HepG2 (cell line): ENCODE results near the gene C20orf144. TPM values are rescaled to one million over a fixed set of nuclear protein-coding genes. Genes with fewer than 3 reads are reported as not detected.

Source experiments
- ADNP ChIP-seq: sonication (generic); formaldehyde crosslinking; IDR thresholded peaks from 2 replicates; pipeline ENCODE4 v1.4.0; 2020; ENCODE audit warnings: missing genetic modification reagents
- ARNT2 ChIP-seq: sonication (generic); formaldehyde crosslinking; IDR thresholded peaks from 2 replicates; pipeline ENCODE4 v1.8.0; 2022; ENCODE audit warnings: mild to moderate bottlenecking, low read depth, missing genetic modification reagents, moderate library complexity
- BCL6 ChIP-seq: IDR thresholded peaks from 2 replicates; pipeline ENCODE4 v1.6.1; 2016; ENCODE audit warnings: missing genetic modification reagents, missing compliant biosample characterization
- HIVEP1 ChIP-seq: sonication (generic); formaldehyde crosslinking; IDR thresholded peaks from 2 replicates; pipeline ENCODE4 v1.4.0; 2020; ENCODE audit warnings: mild to moderate bottlenecking, missing genetic modification reagents
- HMGXB4 ChIP-seq, 2 experiments: sonication (generic) in 1 of 2; formaldehyde crosslinking in 1 of 2; IDR thresholded peaks; 2 replicates each; pipeline versions ENCODE4 v1.4.0 to v1.6.1; 2018 to 2020; ENCODE audit warnings: missing genetic modification reagents in 2 of 2, borderline replicate concordance in 1 of 2, low read depth in 1 of 2, mild to moderate bottlenecking in 1 of 2, missing biosample characterization in 1 of 2
- JDP2 ChIP-seq: sonication (generic); formaldehyde crosslinking; IDR thresholded peaks from 2 replicates; pipeline ENCODE4 v1.8.1; 2022; ENCODE audit warnings: missing genetic modification reagents, borderline replicate concordance
- MEF2D ChIP-seq: sonication (generic); formaldehyde crosslinking; IDR thresholded peaks from 2 replicates; pipeline ENCODE4 v1.5.1; 2020; ENCODE audit warnings: mild to moderate bottlenecking, missing genetic modification reagents
- SALL2 ChIP-seq: sonication (generic); formaldehyde crosslinking; IDR thresholded peaks from 2 replicates; pipeline ENCODE4 v1.8.1; 2023; ENCODE audit warnings: mild to moderate bottlenecking, missing genetic modification reagents, inconsistent platforms
- ZC3H13 ChIP-seq: sonication (generic); formaldehyde crosslinking; IDR thresholded peaks from 2 replicates; pipeline ENCODE4 v1.8.1; 2023; ENCODE audit warnings: mild to moderate bottlenecking, missing genetic modification reagents, moderate library complexity
- ZFP37 ChIP-seq: sonication (generic); formaldehyde crosslinking; IDR thresholded peaks from 2 replicates; pipeline ENCODE4 v1.4.0; 2020; ENCODE audit warnings: missing genetic modification reagents, borderline replicate concordance
- ZNF282 ChIP-seq: fragments of 450-650 bp; IDR thresholded peaks from 2 replicates; pipeline ENCODE4 v1.6.1; 2018; ENCODE audit not compliant: partially characterized antibody
- ZNF574 ChIP-seq: sonication (generic); formaldehyde crosslinking; IDR thresholded peaks from 2 replicates; pipeline ENCODE4 v1.4.0; 2020; ENCODE audit warnings: missing genetic modification reagents
- ZNF761 ChIP-seq: sonication (generic); formaldehyde crosslinking; conservative IDR thresholded peaks from 2 replicates; pipeline ENCODE4 v1.4.0; 2020; ENCODE audit warnings: mild to moderate bottlenecking, missing genetic modification reagents
- polyA plus RNA-seq, 8 experiments: library from polyadenylated mRNA; depleted of rRNA in 3 of 8; stranded (reverse) in 7 of 8; unstranded in 1 of 8; fragments of >200 nt; fragmentation: Illumina TruSeq in 4 of 8; extraction: Trizol in 4 of 8; gene quantifications; 2 replicates each; pipeline versions ENCODE4 v1.2.1 to v1.2.3, GENCODE V29; 2011 to 2016; ENCODE audit warnings: low read depth in 4 of 8, missing spikeins in 1 of 8, mixed read lengths in 1 of 8; ENCODE audit not compliant: insufficient read depth in 1 of 8
- total RNA-seq, 5 experiments: library from RNA; depleted of rRNA; stranded (reverse); fragments of >200 nt; fragmentation: Illumina TruSeq; extraction: Trizol; gene quantifications; 2 replicates each; pipeline ENCODE4 v1.2.3, GENCODE V29; 2016; ENCODE audit warnings: low read depth in 1 of 5
- TF ChIP-seq, protein P1 (sequence below): sonication (generic); formaldehyde crosslinking; IDR thresholded peaks from 2 replicates; pipeline ENCODE4 v1.5.1; 2020; ENCODE audit warnings: mild to moderate bottlenecking, missing genetic modification reagents
- TF ChIP-seq, protein P2 (sequence below): fragments of 450-650 bp; IDR thresholded peaks from 2 replicates; pipeline ENCODE4 v1.6.1; 2017
- TF ChIP-seq, protein P3 (sequence below): sonication (generic); formaldehyde crosslinking; IDR thresholded peaks from 2 replicates; pipeline ENCODE4 v1.4.0; 2020; ENCODE audit warnings: missing genetic modification reagents

C20orf144 gene
- total and polyA plus RNA-seq, 2 of the 13 experiments (the other 11 are each of a cell fraction or from before 2014, with no cell fraction given) = 0.09 to 0.16 TPM

GRCh38 chr20:33685328-33686099, 23.4 kb downstream of the C20orf144 start (continued):
- peak; percentile 18; the same call in 1 of the 2 replicates for TF ChIP-seq BCL6 (CRISPR knock-in tag)
- TF ChIP-seq, protein P1, sequence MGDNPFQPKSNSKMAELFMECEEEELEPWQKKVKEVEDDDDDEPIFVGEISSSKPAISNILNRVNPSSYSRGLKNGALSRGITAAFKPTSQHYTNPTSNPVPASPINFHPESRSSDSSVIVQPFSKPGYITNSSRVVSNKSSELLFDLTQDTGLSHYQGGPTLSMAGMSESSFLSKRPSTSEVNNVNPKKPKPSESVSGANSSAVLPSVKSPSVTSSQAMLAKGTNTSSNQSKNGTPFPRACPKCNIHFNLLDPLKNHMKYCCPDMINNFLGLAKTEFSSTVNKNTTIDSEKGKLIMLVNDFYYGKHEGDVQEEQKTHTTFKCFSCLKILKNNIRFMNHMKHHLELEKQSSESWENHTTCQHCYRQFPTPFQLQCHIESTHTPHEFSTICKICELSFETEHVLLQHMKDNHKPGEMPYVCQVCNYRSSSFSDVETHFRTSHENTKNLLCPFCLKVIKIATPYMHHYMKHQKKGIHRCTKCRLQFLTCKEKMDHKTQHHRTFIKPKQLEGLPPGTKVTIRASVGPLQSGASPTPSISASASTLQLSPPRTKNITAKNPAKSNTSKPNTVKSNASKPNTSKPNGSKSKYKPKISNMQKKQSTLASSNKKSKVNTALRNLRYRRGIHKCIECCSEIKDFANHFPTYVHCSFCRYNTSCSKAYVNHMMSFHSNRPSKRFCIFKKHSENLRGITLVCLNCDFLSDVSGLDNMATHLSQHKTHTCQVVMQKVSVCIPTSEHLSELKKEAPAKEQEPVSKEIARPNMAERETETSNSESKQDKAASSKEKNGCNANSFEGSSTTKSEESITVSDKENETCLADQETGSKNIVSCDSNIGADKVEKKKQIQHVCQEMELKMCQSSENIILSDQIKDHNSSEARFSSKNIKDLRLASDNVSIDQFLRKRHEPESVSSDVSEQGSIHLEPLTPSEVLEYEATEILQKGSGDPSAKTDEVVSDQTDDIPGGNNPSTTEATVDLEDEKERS (CRISPR knock-in tag) = peak; percentile 84; the same call in 1 of the 2 replicates
- no peak; the same call in 1 of the 2 replicates for TF ChIP-seq JDP2 (CRISPR knock-in tag)
- TF ChIP-seq MEF2D (CRISPR knock-in tag) = 0 out of 2 replicates have a peak, but pooled peaks have one; percentile 43
- TF ChIP-seq ARNT2 = peak; percentile 57; the same call in 1 of the 2 replicates
- TF ChIP-seq, protein P2, sequence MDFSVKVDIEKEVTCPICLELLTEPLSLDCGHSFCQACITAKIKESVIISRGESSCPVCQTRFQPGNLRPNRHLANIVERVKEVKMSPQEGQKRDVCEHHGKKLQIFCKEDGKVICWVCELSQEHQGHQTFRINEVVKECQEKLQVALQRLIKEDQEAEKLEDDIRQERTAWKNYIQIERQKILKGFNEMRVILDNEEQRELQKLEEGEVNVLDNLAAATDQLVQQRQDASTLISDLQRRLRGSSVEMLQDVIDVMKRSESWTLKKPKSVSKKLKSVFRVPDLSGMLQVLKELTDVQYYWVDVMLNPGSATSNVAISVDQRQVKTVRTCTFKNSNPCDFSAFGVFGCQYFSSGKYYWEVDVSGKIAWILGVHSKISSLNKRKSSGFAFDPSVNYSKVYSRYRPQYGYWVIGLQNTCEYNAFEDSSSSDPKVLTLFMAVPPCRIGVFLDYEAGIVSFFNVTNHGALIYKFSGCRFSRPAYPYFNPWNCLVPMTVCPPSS = no peak
- 0 out of 2 replicates have a peak, but pooled peaks have one; percentile 77 for TF ChIP-seq ADNP
- peak; percentile 68; the same call in 1 of the 2 replicates for TF ChIP-seq ZFP37
- TF ChIP-seq SALL2 (CRISPR knock-in tag) = 0 out of 2 replicates have a peak, but pooled peaks have one; percentile 58
- TF ChIP-seq HIVEP1 (CRISPR knock-in tag) = peak; percentile 56; the same call in 1 of the 2 replicates
- TF ChIP-seq ZNF282 = no peak
- TF ChIP-seq ZNF574 (CRISPR knock-in tag) = peak; percentile 12; the same call in 1 of the 2 replicates
- TF ChIP-seq HMGXB4 (CRISPR knock-in tag; IDR thresholded peaks at IDR 0.05; ENCODE audit: borderline replicate concordance in 1 of 2, low read depth in 1 of 2) = peak in 1 of 2 experiments; percentile 44; a peak in 2 of 4 replicates
- 0 out of 2 replicates have a peak, but pooled peaks have one; percentile 3 for TF ChIP-seq ZC3H13 (CRISPR knock-in tag)
- TF ChIP-seq, protein P3, sequence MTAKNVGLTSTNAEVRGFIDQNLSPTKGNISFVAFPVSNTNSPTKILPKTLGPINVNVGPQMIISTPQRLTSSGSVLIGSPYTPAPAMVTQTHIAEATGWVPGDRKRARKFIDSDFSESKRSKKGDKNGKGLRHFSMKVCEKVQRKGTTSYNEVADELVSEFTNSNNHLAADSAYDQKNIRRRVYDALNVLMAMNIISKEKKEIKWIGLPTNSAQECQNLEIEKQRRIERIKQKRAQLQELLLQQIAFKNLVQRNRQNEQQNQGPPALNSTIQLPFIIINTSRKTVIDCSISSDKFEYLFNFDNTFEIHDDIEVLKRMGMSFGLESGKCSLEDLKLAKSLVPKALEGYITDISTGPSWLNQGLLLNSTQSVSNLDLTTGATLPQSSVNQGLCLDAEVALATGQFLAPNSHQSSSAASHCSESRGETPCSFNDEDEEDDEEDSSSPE (CRISPR knock-in tag) = peak; percentile 50; the same call in 1 of the 2 replicates
- TF ChIP-seq ZNF761 = peak; percentile 78; the same call in 1 of the 2 replicates
